Measurements from ENCODE around the gene PRKAB2. TPM values are rescaled to one million over a fixed set of nuclear protein-coding genes. Genes with fewer than 3 reads are reported as not detected.
"Not testable (repeated sequence)": the region's sequence is repeated elsewhere in the genome, so short reads cannot be mapped to it uniquely, and the experiment has no call there.

The PRKAB2 gene, protein sequence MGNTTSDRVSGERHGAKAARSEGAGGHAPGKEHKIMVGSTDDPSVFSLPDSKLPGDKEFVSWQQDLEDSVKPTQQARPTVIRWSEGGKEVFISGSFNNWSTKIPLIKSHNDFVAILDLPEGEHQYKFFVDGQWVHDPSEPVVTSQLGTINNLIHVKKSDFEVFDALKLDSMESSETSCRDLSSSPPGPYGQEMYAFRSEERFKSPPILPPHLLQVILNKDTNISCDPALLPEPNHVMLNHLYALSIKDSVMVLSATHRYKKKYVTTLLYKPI
- total RNA-seq = 8.5 and 9.3 TPM in 2 replicates

DNA sequence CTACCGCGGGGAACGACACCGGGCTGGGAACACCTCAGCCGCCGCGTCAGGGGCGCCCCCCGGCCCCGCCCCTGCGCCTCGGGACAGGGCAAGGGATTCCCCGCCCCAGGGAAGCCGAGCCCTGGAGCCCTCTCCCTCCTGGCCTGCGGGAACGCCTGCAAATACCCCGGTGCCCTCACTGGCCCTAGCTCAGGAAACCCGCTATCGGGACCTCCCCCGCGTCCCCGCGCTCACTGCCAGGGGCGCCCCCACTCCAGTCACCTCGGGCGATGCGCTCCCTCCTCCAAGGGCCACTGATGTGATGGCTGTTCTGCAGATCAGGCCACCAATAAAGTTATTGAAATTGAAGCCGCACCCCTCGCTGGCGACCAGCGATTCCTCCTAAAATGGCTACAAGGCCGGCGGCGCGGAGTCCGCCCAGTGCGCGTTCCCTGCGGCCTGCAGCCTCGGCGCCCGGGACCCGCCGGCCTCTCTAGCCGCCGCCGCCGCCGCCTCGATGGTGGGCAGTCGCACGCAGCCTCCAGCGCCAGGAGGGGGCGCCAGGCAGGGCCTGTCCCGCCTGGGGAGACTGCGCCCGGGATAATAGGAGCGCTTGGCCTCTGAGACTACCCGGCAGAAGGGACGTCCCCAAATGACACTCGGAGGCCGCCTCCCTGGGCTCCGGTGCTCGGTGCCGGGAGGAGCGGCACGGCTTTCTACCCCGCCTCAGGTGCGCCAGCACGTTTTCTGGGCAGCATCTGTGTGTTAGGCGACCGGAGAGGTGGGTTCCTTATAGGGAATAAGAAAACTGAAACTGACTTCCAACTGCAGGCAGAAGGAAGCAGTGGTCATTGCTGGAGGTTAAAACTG lies at the start of gene PRKAB2:
Gene PRKAB2 (minus strand): TSS at position 303 of the 849 bp plus-strand sequence. CDS start 326 bp downstream, outside the sequence.
- intact Hi-C loops (cut with micrococcal nuclease) = loop anchor here (1.0 kb wide), 4 partner anchors 53 to 427 kb away; partner anchors contain the start of genes CHD1L and FMO5

DNA sequence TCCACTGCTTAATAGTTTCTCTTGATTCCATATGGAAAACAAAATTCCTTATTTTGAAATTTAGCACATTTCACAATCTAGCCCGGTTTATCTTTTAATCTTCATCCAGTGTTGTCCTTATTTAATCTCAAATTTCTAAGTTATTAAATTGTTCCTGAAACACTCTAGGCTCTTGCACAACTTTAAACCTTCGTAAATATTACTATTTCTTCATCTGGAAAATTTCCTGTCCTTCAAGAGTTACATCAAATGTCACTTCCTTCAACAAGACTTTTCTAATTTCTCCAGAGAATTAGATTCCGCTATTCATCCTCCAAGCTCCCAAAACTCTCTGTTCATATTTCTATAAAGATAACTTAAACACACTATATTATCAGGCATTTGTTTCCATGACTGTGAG lies 46.3 kb upstream of the PRKAB2 start:
- intact Hi-C loops (cut with micrococcal nuclease) = no loop called here

DNA sequence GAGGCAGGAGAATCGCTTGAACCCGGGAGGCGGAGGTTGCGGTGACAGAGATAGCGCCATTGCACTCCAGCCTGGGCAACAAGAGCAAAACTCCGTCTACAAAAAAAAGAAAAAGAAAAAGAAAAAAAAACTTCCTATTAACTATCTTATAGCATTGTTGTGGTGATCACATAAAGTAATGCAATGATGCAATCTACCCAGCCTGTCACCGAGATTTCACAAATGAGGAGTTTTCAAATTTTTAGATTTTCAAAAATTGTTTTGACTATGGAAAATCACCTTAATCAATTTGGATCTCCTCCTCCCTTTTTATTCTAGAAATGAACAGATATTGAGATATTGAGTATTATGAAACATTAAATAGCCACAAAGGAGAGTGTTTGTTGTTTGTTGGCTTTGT lies 44.9 kb upstream of the PRKAB2 start:
- intact Hi-C loops (cut with micrococcal nuclease) = no loop called here

DNA sequence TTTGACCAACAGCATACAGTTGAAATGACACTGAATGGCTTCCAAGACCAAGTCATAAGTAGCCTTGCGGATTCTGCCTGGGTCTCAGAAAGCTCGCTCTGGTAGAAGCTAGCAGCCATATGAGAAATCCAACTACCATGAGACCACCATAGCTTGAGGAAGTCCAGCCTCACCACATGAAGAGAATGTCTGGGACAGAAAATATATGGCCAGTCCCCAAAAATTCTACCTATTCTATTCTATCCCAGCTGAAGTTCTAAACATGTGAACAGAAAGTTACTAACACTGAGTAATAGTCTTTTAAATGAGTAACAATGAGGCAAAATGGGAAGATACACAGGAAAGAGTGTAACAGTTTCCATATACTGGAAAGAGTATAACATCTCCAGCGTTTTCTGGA lies 43.9 kb upstream of the PRKAB2 start:
- intact Hi-C loops (cut with micrococcal nuclease) = no loop called here

DNA sequence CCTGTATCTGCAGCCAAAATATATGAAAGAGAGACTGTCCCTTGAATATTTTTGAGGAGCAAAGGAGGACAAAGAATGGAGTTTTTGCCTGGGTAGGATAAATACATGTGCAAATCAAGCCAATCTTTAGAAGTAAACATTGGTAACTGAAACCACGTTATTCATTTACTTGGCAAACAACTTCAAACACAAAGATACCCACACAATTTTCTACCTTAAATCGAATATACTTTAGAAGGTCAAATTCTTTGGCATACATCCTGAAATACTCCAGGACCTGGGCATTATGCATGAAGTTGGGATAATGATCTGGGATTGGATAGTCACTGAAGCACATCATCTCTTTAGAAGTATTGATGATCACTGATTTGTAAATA lies 43.3 kb upstream of the PRKAB2 start:
- intact Hi-C loops (cut with micrococcal nuclease) = no loop called here

DNA sequence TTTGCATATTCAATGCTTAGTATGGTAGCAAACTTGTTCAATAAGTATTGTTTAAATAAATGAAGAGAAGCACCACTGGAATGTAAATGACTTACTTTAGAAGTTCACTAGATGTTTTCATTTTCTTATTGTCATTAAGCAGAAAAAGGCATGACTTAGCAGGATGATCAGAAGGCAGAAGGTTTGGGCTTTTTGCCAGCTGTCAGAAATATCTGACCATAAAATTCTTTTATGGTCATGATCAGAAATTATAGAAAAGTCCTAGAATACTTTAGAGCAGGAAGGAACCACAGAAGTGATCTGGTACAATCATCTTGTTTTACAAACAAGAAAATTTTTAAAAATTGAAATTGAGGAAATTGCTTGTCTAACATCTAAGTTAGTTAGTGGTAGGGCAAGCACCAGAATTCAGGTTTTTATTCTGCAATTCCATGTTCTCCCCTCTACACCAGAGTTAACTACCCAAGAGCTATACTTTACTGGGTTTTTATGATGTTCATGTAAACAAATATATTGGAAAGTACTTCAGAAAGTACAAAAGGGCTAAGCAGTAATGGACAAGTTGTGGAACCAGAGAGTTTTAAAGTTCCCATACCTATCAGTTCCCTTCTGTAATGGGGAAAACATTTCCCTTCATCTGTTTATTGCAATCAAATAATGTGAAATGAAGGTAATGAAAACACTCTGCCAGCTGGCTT lies 42.7 kb upstream of the PRKAB2 start:
- intact Hi-C loops (cut with micrococcal nuclease) = no loop called here

DNA sequence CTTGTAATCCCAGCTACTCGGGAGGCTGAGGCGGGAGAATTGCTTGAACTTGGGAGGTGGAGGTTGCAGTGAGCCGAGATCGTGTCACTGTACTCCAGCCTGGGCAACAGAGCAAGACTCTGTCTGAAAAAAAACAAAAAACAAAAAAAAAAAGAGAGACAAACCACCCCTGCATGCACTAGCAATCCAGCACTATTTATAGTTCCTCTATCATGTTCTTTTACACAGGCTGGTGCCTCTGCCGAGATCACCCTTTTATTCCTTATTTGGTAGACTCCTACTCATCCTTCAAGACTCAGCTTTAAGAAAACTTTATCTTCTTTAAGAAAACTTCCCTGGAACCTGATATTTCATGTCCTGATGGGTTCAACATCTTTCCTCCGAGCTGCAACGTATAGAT lies 42.1 kb upstream of the PRKAB2 start:
- intact Hi-C loops (cut with micrococcal nuclease) = no loop called here

DNA sequence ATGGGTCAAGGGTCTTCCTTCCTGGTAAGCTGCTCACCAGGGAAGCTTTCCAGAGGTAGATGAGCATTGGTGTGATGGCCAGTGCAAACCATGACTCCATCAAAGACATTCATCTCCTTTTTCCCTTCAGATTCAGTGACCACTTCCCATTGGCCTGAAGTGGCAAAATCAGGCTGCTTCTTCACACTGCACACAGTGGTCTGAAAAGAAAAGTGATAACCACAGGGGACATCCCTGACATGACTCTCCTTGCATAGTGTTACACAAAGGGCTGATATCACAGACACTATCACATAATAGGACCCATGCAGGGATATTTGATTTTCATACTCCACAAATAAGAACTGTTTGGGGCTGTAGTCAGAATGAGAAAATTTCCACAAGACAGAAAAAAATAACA lies 41.0 kb upstream of the PRKAB2 start:
- intact Hi-C loops (cut with micrococcal nuclease) = no loop called here

DNA sequence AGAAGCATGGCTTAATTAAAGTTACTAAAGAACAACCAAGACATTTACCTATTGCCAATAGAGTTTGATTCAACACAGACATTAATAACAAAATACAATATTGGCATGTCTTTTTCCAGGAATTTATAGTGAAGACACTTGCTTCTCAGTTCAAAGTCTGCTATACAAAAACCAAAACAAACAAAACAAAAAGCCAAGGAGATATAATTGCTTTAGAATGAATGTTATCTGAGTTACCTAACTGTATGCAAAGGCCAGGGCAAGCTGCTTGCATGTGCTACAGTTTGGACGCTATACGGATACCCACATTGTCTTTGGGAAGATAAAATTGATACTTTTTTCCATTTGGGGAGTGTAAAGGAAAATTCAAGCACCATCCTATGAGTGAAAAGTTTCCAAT lies 39.3 kb upstream of the PRKAB2 start:
- intact Hi-C loops (cut with micrococcal nuclease) = no loop called here

DNA sequence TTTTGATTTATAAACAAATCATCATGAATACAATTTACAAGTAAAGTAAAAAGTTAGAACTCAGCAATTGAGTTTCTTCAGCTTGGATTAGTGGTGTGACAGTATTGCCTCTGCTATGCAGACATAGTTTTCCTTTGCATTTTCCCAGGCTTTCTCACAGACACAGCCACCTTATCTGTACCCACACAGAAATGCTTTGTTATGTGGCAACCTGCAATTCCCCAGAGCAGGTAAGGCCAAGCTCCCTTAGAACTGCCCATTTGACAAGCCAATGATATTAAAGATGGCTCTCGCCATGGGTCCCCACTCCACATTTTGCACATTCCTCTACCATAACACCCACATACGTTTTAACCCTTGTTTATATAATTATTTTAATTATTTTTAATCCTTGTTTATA lies 38.7 kb upstream of the PRKAB2 start:
- intact Hi-C loops (cut with micrococcal nuclease) = no loop called here

DNA sequence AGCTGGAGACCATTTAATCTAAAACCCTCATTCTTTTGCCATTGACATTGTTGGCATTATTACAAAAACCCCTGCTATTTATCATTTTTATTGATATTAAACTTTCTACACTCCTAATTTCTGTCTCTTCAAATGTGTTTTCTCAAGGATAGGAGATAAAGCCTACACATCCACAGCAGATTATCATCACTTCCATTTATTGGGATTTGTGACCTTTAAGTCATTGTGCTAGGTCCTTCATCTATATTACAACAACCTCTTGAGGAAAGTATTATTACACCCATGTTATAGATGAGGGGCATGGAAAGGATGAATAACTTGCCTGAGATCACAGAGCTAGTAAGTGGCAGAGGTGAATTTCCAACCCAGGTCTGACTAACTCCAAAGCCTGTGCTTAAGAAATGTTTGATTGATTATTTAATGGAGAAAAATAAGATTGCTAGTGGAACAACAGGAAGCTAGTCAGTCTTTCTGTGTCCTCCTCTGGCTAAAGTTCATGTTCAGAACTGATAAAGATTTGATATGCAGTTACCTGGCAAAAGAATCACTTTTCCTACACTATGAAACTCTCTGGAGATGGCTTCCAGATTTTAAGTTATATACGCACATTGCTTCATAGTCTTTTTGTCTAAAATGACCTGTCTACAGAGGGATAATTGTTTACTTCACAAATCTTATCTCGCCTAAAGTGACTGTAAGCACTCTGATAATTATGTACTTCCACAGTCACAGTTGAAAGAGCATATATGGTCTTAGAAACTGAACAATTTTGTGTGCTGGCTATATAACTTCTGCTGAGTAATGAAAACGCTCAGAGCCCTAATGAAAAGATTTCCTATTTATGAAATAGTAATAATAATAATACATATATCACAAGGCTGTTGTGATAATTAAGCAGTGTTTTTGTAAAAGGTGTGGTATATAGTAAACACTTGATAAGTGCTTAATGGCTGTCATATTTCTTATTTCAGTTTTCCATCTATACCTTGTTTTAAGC lies 37.9 kb upstream of the PRKAB2 start:
- intact Hi-C loops (cut with micrococcal nuclease) = no loop called here

DNA sequence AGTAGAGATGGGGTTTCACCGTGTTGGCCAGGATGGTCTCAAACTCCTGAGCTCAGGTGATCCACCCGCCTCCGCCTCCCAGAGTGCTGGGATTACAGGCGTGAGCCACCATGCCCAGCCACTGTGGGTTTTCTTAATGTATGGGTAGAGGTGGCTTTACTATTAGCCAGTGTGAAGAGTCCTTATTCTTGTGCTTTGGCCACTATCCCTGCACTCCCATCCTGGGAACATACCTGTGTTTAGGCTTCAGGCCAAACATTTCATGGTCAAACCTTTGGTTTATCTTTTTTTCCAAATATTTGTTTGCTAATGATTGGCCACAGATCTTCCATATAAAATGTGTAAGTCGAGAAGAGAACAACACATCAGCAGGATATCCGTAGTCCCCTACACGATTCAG lies 36.3 kb upstream of the PRKAB2 start:
- intact Hi-C loops (cut with micrococcal nuclease) = no loop called here

DNA sequence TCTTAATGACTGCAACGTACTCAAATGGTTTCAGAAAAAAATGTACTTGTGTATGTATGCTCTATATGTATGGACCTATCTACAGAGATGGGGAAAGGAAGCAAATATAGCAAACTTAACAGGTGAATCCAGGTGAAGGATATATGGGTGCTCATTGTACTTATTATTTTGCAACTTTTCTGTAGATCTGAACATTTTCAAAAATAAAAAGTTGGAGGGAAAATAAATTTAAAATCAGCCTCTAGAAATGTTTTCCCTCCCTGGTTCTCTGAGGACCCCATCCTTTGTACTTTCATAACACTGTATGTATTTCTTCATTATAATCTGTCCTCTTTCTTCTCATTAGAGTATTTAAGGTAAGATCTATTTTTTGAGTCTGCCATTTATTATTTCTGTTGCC lies 34.9 kb upstream of the PRKAB2 start:
- intact Hi-C loops (cut with micrococcal nuclease) = no loop called here

DNA sequence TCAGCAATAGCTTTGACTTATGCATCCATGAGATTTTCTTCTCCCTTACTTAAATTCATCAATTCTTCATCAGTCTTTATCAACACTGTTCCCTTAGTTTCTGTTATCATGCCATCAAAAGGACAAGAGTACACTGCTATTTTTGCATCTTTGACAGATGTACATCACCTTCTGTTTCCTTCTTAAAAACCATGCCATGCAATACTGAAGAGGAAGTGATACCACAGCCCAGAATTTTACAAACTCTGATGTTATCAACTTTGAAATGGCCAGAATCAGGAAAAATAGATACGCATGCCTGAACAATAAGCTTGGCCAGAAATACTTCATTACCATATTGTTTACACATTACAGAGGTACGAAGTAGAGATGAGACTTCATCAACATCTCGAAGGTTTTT lies 31.8 kb upstream of the PRKAB2 start:
- intact Hi-C loops (cut with micrococcal nuclease) = no loop called here

DNA sequence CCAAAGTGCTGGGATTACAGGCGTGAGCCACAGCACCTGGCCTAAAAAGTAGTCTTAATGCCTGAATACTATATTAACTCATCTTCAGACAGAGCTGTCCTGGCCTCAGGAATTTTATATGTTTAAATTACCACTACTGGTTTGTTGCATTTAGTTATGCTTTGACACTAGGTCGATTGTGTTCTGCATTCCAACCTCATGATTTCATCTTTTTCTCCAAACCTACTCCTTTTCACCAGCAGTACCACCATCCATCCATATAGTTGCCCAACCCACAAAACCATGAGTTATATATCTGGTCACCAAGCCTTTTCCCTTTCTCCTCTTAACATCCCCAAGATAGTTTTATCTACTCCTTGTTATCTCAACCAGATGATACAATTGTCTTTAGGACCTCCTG lies 30.3 kb upstream of the PRKAB2 start:
- intact Hi-C loops (cut with micrococcal nuclease) = no loop called here

DNA sequence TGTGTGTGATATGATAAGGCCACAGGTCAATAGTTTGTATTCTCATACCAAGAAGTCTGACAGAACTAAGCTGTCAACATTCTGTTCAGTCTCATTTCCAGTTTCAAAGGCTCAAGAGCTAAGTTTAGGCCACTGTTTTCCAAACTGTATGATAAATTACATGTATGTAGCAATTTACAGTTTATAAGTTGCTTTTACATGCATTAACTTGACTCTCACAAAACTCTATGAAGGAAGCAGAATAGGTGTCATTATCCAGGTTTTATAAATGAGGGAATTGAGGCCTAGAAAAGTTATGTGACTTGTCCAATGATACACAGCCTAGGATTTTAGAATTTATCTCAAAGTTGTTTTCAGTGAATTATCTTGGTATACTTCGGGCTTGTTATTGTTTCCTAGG lies 29.5 kb upstream of the PRKAB2 start:
- intact Hi-C loops (cut with micrococcal nuclease) = no loop called here

DNA sequence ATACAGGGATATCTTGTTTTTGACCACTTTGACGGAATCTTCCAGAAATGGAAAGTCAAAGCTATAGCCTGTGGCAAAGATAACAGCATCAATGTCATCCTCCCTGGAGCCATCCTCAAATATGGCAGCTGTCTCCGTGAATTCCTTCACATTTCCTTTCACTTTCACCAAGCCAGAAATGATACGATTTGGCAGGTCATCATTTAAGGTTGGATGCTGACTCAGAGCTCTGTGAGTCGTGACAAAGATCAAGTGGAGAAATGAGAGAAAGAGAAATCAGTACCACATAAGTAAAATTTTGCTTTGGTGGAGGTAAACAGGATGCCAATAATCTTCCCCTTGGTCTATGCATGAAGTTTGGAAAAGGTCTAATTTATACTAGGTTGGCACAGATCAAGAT lies 29.0 kb upstream of the PRKAB2 start:
- intact Hi-C loops (cut with micrococcal nuclease) = no loop called here

DNA sequence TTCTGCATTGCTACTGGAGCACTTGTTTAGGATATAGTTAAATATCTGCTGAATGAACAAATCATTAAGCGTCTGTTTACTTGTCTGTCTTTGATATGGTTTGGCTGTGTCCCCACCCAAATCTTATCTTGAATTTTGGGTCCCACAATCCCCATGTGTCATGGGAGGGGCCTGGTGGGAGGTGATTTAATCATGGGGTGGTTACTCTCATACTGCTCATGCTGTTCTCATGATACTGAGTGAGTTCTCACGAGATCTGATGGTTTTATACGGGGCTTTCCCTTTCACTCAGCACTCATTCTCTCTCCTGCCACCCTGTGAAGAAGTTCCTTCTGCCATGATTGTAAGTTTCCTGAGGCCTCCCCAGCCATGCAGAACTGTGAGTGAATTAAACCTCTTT lies 25.1 kb upstream of the PRKAB2 start:
- intact Hi-C loops (cut with micrococcal nuclease) = not testable (repeated sequence)

DNA sequence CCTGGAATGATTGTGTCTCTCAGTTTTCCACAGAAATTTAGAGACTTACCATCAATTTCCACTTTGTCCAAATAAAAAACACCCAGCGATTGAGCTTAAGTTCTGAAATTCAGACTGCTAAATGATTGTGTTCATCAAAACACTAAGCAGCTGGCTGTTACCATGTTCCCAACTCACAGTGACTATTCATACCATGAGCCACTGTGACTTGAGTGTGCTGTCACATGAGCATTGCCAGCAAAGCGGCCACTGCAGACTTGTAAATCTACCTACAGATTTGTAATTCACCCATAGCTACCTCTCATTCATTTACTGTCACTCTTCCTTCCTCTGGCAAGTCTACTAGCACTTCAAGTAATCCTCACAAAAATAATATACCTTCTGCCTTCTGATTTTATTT lies 17.2 kb upstream of the PRKAB2 start:
- intact Hi-C loops (cut with micrococcal nuclease) = no loop called here

DNA sequence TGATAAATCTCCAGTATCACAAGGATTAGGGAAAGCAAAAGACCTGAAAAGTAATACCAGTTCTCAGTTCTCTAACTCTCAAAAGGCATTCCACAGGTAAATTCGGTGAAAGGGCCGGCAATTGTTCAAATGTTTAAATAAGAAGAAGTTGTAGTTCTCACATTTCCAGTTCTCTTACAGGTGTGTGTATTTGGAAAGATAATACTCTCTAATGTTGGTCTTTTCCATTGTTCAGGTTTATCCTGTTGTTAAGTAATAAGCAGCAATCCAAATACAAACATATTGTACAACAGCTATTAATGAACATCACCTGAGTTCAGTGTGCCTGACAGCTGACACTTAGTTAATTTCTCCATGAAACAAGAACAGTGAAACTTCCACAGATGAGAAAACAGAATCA lies 13.2 kb upstream of the PRKAB2 start:
- intact Hi-C loops (cut with micrococcal nuclease) = no loop called here

All from T-helper 1 cell treated with Interleukin-12 subunit alpha and Interleukin-12 subunit beta and Interleukin-4 antibody, amounts not matched to agents 30 ng/mL and 1 ng/mL, for 36 hours (primary cell).